Neural progenitor cell (in vitro differentiated cells): Measurements from ENCODE around the gene PUM2. TPM values are rescaled to one million over a fixed set of nuclear protein-coding genes. Genes with fewer than 3 reads are reported as not detected.

Source experiments
- DNase-seq: peaks from one replicate; pipeline ENCODE4 v3.0.0-alpha.2; 2016; ENCODE audit warnings: low spot score
- H2AFZ ChIP-seq: fragments of 200-600 bp; sonication (generic); replicated peaks from 2 replicates; pipeline ENCODE4 v1.6.1; 2016; ENCODE audit warnings: antibody characterized with exemption
- H3F3A ChIP-seq: fragments of 200-600 bp; sonication (generic); 2 replicates; pipeline ENCODE4 v1.6.1; 2016; ENCODE audit warnings: antibody characterized with exemption, low read depth
- H3K27ac ChIP-seq: fragments of 200-600 bp; sonication (generic); 2 replicates; pipeline ENCODE4 v1.5.1; 2016; ENCODE audit warnings: mild to moderate bottlenecking
- H3K27me3 ChIP-seq: fragments of 200-600 bp; sonication (generic); 2 replicates; pipeline ENCODE4 v1.6.1; 2016; ENCODE audit warnings: mild to moderate bottlenecking, moderate library complexity
- H3K36me3 ChIP-seq: fragments of 200-600 bp; sonication (generic); 2 replicates; pipeline ENCODE4 v1.5.1; 2016
- H3K4me1 ChIP-seq: fragments of 200-600 bp; sonication (generic); 2 replicates; pipeline ENCODE4 v1.6.1; 2016; ENCODE audit warnings: mixed run types
- H3K4me2 ChIP-seq: fragments of 200-600 bp; sonication (generic); 2 replicates; pipeline ENCODE4 v1.6.1; 2016
- H3K4me3 ChIP-seq: fragments of 200-600 bp; sonication (generic); 2 replicates; pipeline ENCODE4 v1.5.1; 2016
- H3K79me2 ChIP-seq: fragments of 200-600 bp; sonication (generic); 2 replicates; pipeline ENCODE4 v1.6.1; 2016; ENCODE audit warnings: low read depth
- H3K9ac ChIP-seq: fragments of 200-600 bp; sonication (generic); 2 replicates; pipeline ENCODE4 v1.6.1; 2016
- H3K9me3 ChIP-seq: fragments of 200-600 bp; sonication (generic); 2 replicates; pipeline ENCODE4 v1.5.1; 2016; ENCODE audit warnings: low read depth
- H4K20me1 ChIP-seq: fragments of 200-600 bp; sonication (generic); 2 replicates; pipeline ENCODE4 v1.6.1; 2016; ENCODE audit warnings: low read depth
- H3K27ac Mint-ChIP-seq: 3 replicates; pipeline ENCODE4 v1.8.0; 2021; ENCODE audit warnings: mixed read lengths
- H3K27me3 Mint-ChIP-seq: 2 replicates; pipeline ENCODE4 v1.8.0; 2022; ENCODE audit warnings: low read depth, mild to moderate bottlenecking, inconsistent platforms, moderate library complexity, mixed read lengths; ENCODE audit not compliant: insufficient read depth
- H3K36me3 Mint-ChIP-seq: 3 replicates; pipeline ENCODE4 v1.8.0; 2021; ENCODE audit warnings: mixed read lengths
- H3K4me1 Mint-ChIP-seq: 3 replicates; pipeline ENCODE4 v1.8.0; 2021; ENCODE audit warnings: mixed read lengths
- H3K4me3 Mint-ChIP-seq: 3 replicates; pipeline ENCODE4 v1.8.0; 2021; ENCODE audit warnings: mild to moderate bottlenecking, moderate library complexity, mixed read lengths
- H3K9me3 Mint-ChIP-seq: 3 replicates; pipeline ENCODE4 v1.8.0; 2020; ENCODE audit warnings: mixed read lengths
- CTCF ChIP-seq: fragments of 200-600 bp; sonication (generic); IDR thresholded peaks from 2 replicates; pipeline ENCODE4 v1.5.1; 2017; ENCODE audit warnings: antibody characterized with exemption, mild to moderate bottlenecking
- EZH2 ChIP-seq: fragments of 200-600 bp; sonication (generic); IDR thresholded peaks from 2 replicates; pipeline ENCODE4 v1.6.1; 2017; ENCODE audit warnings: antibody characterized with exemption, mild to moderate bottlenecking, moderate library complexity
- EZH2phosphoT487 ChIP-seq: fragments of 200-600 bp; sonication (generic); IDR thresholded peaks from 2 replicates; pipeline ENCODE4 v1.6.1; 2017; ENCODE audit warnings: antibody characterized with exemption
- total RNA-seq: library from RNA; depleted of rRNA; stranded (reverse); fragments of >200 nt; gene quantifications from 2 replicates; pipeline ENCODE4 v1.2.3, GENCODE V29; 2015; ENCODE audit warnings: low replicate concordance

The PUM2 gene
- total RNA-seq, 1 donor from 2014 or later = 88.4 TPM

DNA sequence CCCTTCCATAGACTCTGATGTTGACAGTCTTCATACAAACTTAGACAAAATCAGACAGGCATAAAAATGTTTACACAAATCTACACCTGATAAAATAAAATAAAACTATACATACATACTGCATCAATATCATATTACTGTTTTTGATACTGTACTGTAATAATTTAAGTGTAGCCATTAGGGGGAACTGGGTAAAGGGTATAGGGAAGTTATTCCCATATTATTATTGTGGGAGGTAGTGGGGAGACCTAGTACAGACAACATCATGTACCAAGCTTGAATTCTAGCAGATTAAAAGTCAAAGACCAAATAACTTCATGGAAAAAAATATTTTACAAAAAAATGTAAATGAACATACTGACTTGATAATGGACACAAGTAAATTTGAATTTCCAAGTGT is 43.3 kb downstream of the PUM2 start:
- no peak overlapping the region for H3K27ac ChIP-seq
- H2AFZ ChIP-seq = no peak overlapping the region
- Mint-ChIP-seq H3K36me3 (peaks cover 39% of the 10 kb centered on the region), H3K27ac (no peak overlapping the region), H3K9me3 (no peaks in the 10 kb centered on the region), H3K4me1 (peaks cover 4% of the 10 kb centered on the region), H3K27me3 (peaks cover 5% of the 10 kb centered on the region), H3K4me3 (no peak overlapping the region)
- peaks cover 41% of the 10 kb centered on the region for H4K20me1 ChIP-seq
- H3K27me3 ChIP-seq = no peaks in the 10 kb centered on the region
- TF ChIP-seq EZH2 = no peak
- TF ChIP-seq EZH2phosphoT487 = no peak
- TF ChIP-seq CTCF = no peak
- H3K79me2 ChIP-seq = peaks cover 95% of the 10 kb centered on the region
- no peak overlapping the region for H3K4me2 ChIP-seq
- H3K9me3 ChIP-seq = no peaks in the 10 kb centered on the region
- no peak for DNase-seq
- H3F3A ChIP-seq = peaks cover 9% of the 10 kb centered on the region
- peaks cover 55% of the 10 kb centered on the region for H3K36me3 ChIP-seq
- no peak overlapping the region for H3K9ac ChIP-seq
- H3K4me3 ChIP-seq = no peak overlapping the region
- H3K4me1 ChIP-seq = no peaks in the 10 kb centered on the region

DNA sequence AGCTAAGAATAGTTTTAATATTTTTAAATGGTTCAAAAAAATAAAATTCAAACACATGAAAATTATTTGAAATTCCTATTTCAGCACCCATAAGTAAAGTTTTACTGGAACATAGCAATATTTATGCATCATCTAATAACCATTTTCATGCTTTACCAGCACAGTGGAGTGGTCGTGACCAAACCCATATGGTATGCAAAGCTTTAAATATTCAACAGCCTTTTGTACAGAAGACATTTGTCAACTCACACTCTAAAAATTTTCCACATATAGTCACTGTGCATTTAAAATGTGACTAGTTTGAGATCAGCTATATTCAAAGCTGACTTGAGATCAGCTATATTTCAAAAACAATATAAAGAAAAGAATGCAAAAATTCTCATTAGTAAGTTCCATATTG is 46.2 kb downstream of the PUM2 start:
- H3K4me1 ChIP-seq = no peaks in the 10 kb centered on the region
- Mint-ChIP-seq H3K4me1 (peaks cover 11% of the 10 kb centered on the region), H3K27ac (no peak overlapping the region), H3K36me3 (peaks cover 33% of the 10 kb centered on the region), H3K27me3 (peaks cover 5% of the 10 kb centered on the region), H3K9me3 (no peaks in the 10 kb centered on the region), H3K4me3 (no peak overlapping the region)
- H3K79me2 ChIP-seq = peaks cover 96% of the 10 kb centered on the region
- H3K27ac ChIP-seq = no peak overlapping the region
- H3K27me3 ChIP-seq = no peaks in the 10 kb centered on the region
- H3K36me3 ChIP-seq = peaks cover 28% of the 10 kb centered on the region
- peaks cover 14% of the 10 kb centered on the region for H3F3A ChIP-seq
- no peak overlapping the region for H2AFZ ChIP-seq
- DNase-seq = no peak
- no peak overlapping the region for H3K4me3 ChIP-seq
- peaks cover 57% of the 10 kb centered on the region for H4K20me1 ChIP-seq
- H3K9ac ChIP-seq = no peak overlapping the region
- TF ChIP-seq EZH2phosphoT487 (no peak), CTCF (no peak), EZH2 (no peak)
- H3K4me2 ChIP-seq = no peak overlapping the region
- no peaks in the 10 kb centered on the region for H3K9me3 ChIP-seq

DNA sequence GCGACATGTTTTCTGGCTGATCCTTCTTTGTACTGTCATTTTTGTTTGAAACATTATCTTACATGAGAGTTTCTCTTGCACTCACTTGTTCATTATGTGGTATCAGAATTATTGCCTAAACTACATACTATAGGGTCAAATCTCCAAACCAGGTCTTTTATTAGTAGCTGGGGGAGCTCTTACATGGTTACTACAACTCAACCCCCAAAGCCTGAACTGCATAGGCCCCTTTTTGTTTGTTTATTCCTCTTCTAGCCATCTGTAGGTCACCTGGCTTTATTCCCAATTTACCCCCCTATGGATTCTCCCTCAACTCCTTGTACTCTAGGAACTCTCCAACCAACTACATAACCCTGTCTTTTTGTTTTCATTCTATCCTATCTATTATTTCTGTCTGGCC is 46.7 kb downstream of the PUM2 start:
- H3K27me3 Mint-ChIP-seq = peaks cover 5% of the 10 kb centered on the region
- Histone ChIP-seq H3K4me2 (no peak overlapping the region), H2AFZ (no peak overlapping the region), H4K20me1 (peaks cover 54% of the 10 kb centered on the region), H3K9me3 (no peaks in the 10 kb centered on the region), H3K79me2 (peaks cover 96% of the 10 kb centered on the region), H3K4me1 (no peaks in the 10 kb centered on the region), H3K27ac (no peak overlapping the region), H3K36me3 (peaks cover 24% of the 10 kb centered on the region), H3K9ac (no peak overlapping the region), H3F3A (peaks cover 14% of the 10 kb centered on the region), H3K4me3 (no peak overlapping the region), H3K27me3 (no peaks in the 10 kb centered on the region)
- no peak overlapping the region for H3K4me3 Mint-ChIP-seq
- TF ChIP-seq EZH2 = no peak
- no peak for TF ChIP-seq CTCF
- no peak for TF ChIP-seq EZH2phosphoT487
- H3K27ac Mint-ChIP-seq = no peak overlapping the region
- peaks cover 33% of the 10 kb centered on the region for H3K36me3 Mint-ChIP-seq
- H3K9me3 Mint-ChIP-seq = no peaks in the 10 kb centered on the region
- peaks cover 11% of the 10 kb centered on the region for H3K4me1 Mint-ChIP-seq
- no peak for DNase-seq
